ENCODE measurements around the gene ARHGAP15.

DNA sequence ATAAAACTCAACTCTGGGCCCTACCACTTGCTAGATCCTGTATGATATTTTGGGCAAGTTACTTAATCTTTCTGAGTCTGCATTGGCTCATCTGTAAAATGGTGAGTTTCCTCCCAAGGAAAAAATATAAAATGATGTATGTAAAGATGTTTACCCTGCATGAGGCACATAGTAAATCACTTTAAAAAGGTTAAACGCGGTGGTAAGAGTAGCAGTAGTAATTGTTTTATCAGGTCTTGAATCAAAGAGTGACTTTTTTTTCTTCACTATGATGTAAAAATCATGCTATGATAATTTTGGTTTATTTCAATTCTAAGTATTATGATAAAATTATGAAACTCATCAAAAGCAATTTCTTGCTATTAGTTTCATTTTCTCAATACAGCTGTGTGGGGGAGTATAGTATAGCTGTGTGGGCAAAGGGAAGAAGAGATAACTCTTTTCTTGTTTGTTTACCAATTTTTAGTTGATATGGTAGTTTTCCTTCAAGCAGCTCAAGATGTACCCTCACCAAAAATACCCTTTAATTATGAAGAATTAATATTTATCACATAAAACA, 10.7 kb downstream of the ARHGAP15 start:
- no peak for TF ChIP-seq EP300 (IDR thresholded peaks at IDR 0.05; ENCODE audit: borderline replicate concordance)
- TF ChIP-seq NFIC (IDR thresholded peaks at IDR 0.05), result no peak
- TF ChIP-seq TAF1 (IDR thresholded peaks at IDR 0.05; ENCODE audit: low read depth), result no peak
- TF ChIP-seq RAD21 (IDR thresholded peaks at IDR 0.05; ENCODE audit: low read depth), result no peak
- TF ChIP-seq FOXM1 (IDR thresholded peaks at IDR 0.05; ENCODE audit: borderline replicate concordance, low read depth), result no peak
- no peak for TF ChIP-seq TEAD4 (IDR thresholded peaks at IDR 0.05)
- TF ChIP-seq CEBPB (IDR thresholded peaks at IDR 0.05), result no peak
- TF ChIP-seq, protein P1, sequence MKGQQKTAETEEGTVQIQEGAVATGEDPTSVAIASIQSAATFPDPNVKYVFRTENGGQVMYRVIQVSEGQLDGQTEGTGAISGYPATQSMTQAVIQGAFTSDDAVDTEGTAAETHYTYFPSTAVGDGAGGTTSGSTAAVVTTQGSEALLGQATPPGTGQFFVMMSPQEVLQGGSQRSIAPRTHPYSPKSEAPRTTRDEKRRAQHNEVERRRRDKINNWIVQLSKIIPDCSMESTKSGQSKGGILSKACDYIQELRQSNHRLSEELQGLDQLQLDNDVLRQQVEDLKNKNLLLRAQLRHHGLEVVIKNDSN (IDR thresholded peaks at IDR 0.05), result no peak
- TF ChIP-seq, protein P2, sequence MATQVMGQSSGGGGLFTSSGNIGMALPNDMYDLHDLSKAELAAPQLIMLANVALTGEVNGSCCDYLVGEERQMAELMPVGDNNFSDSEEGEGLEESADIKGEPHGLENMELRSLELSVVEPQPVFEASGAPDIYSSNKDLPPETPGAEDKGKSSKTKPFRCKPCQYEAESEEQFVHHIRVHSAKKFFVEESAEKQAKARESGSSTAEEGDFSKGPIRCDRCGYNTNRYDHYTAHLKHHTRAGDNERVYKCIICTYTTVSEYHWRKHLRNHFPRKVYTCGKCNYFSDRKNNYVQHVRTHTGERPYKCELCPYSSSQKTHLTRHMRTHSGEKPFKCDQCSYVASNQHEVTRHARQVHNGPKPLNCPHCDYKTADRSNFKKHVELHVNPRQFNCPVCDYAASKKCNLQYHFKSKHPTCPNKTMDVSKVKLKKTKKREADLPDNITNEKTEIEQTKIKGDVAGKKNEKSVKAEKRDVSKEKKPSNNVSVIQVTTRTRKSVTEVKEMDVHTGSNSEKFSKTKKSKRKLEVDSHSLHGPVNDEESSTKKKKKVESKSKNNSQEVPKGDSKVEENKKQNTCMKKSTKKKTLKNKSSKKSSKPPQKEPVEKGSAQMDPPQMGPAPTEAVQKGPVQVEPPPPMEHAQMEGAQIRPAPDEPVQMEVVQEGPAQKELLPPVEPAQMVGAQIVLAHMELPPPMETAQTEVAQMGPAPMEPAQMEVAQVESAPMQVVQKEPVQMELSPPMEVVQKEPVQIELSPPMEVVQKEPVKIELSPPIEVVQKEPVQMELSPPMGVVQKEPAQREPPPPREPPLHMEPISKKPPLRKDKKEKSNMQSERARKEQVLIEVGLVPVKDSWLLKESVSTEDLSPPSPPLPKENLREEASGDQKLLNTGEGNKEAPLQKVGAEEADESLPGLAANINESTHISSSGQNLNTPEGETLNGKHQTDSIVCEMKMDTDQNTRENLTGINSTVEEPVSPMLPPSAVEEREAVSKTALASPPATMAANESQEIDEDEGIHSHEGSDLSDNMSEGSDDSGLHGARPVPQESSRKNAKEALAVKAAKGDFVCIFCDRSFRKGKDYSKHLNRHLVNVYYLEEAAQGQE (IDR thresholded peaks at IDR 0.05; ENCODE audit: low read depth), result no peak
- TF ChIP-seq CREB1 (IDR thresholded peaks at IDR 0.05; ENCODE audit: low read depth), result no peak
- no peak for TF ChIP-seq TCF12 (IDR thresholded peaks at IDR 0.05; ENCODE audit: low read depth)
- TF ChIP-seq YY1 (IDR thresholded peaks at IDR 0.05; ENCODE audit: low read depth), result no peak
- TF ChIP-seq ZBTB7A (IDR thresholded peaks at IDR 0.05; ENCODE audit: low read depth), result no peak

Data from Ishikawa (cell line).